DMS114 treated with DMSO at 0.1 percent for 48 hours (cell line): ENCODE measurements around the gene CDRT15L2.
"Not testable (repeated sequence)": the region's sequence is repeated elsewhere in the genome, so short reads cannot be mapped to it uniquely, and the experiment has no call there.

Experiments
- DNase-seq: peaks from one replicate; lab custom pipeline; 2025; ENCODE audit not compliant: unreplicated experiment; lab: John Stamatoyannopoulos, UW

The CDRT15L2 gene

DNA sequence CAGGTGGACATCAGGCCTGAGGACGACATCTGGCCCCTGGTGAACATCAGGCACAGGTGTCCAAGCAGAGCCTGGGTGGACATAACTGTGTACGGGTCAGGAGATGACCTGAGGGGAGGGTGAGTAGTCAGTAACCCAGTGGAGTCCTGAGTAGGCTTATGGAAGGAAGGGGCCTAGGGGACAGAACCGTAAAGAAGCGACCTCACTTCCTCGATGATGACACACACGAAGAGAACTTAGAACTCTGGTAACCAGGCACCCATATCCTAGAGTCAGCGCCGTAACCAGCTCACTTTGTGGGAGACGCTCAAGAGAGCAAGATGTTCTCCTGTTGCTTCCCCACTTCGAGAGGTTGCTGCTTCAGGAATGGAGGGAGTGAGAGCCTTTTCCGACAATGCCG is at the start of gene CDRT15L2:
Gene CDRT15L2, plus strand, starts transcription at position 301 of the 400 bp plus-strand sequence. Its CDS starts 20 bp downstream, at position 321.
- DNase-seq, result not testable (repeated sequence)

DNA sequence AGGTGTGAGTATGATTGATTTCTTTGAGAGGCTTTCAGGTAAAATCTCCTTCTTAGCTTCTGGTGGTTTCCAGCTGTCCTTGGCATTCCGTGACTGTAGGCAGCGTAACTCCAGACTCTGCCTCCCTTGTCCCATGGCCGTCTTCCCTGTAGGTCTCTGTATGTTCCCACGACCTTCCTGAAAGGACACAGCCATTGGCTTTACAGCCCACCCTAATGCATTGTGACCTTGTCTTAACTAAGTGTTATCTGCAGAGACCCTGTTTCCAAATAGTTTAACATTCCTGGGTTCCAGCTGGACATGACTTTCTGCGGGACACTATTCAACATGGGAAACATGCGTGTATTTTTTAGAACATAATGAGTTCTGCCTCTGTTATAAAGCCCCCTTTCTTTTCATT is 49.4 kb upstream of the CDRT15L2 start:
- DNase-seq, result not testable (repeated sequence)

DNA sequence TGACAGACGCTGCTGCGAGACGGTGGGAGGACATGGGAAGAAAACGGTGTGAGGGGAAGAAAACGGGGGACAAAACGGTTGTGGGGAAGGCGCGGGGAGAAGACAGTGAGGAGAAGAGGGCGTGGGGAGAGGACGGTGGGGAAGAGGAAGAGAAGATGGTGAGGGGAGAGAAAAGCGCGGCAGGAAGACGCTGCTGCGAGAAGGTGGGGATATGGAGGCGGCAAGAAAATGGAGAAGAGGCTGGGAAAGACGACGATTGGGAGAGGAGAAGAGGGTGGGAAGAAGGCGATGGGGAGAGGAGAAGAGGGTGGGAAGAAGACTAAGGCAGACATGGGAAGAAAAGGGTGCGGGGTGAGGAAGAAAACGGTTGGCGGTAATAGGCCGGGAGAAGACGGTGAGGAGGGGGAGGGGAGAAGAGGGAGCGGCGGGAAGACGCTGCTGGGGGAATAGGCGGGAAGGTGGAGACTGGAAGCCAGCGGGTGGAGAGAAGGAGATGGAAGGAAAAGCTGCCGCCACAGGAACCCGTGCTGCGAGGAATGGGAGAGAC is 46.9 kb upstream of the CDRT15L2 start:
- not testable (repeated sequence) for DNase-seq

DNA sequence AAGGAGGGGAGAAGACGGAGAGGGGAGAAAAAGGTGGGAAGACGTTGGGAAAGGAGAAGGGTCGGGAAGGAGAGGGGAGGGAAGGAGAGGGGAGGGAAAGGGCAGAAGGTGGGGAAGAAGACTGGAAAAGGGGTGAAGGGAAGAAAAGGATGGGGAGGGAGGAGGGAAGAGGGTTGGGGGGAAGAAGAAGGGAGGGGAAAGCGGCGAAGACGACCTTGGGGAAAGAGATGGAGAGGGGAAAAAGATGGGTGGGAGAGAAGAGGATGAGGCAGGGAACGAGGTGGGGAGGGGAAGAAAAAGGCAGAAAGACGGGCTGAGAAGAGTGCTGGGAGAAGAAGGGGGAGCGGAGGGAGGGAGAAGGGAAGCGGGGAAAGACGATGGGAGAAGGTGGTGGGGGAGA is 46.3 kb upstream of the CDRT15L2 start:
- not testable (repeated sequence) for DNase-seq

DNA sequence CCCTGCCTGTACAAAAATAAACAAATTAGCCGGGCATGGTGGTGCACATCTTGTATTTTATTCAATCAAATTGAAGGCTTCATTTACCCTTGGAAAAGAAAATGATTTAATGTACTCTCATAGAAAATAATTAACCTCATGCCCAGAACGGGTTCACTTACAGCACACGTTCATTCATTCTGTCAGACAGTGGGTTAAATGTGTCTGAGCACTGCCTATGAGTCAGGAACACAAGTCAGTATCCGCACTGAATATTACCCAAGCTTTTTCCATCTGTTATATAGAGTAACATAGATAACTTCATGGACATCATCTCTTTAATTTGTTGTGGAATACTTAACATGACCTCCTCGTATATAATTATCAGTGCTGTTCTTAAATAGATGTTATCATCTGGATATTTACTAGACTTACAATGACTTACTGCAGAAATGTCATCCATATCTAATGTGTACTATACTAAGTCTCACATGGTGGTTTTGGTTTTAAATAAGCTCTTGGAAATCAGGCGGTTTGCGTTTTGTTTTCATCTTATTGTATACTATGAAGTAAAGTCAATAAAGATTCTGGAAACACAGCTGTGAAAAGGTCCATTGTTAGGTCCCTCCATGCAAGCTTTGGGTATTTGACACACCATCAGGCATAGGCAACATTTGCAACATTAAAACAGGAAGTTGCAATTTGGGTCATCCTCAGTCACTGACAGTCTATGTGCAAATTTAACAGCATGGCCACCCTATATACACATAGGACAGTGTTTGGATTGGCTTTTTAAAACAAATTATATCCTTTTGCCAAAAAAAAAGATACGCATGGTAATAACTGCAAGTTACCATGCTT is 44.6 kb upstream of the CDRT15L2 start:
- DNase-seq, result not testable (repeated sequence)

DNA sequence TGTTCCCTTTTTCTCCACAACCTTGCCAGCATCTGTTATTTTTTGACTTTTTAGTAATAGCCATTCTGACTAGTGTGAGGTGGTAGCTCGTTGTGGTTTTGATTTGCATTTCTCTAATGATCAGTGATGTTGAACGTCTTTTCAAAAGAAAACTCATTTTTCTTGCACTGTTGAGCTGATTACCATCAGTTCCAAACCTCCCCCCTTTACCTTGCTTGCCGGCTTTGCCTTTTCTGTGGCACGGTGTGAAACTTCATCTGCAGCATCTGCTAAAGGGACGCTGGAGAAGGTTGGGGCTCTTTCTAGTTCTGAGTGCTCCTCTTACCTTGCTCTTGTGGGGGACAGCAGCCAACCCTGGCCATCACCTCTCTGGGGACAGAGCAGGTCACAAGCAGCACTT is 39.1 kb upstream of the CDRT15L2 start:
- DNase-seq, result not testable (repeated sequence)

GRCh38 chr17:20540865-20541264 is 38.7 kb upstream of the CDRT15L2 start:
- not testable (repeated sequence) for DNase-seq

- not testable (repeated sequence) for DNase-seq
Observed at GRCh38 chr17:20541853-20542546, 37.5 kb upstream of the CDRT15L2 start.

DNA sequence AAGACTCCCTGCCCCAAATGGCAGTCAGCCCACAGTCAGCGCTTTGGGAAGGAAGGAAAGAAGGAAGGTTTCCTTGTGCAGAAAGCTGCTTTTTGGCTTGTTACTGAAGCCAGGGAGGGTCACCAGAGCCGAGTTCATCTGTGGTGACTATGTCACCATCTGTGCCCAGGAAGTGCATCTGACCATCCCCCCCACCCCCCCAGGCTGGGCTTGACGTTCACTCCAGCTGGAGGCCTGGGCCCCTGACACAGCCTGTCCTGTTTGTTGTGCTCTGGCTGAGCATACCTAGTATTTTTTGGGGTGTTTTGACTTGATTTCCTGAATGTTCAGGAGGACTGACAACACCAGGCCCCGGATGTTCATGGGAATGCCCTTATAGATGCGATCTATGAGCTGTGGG is 31.6 kb upstream of the CDRT15L2 start:
- not testable (repeated sequence) for DNase-seq

DNA sequence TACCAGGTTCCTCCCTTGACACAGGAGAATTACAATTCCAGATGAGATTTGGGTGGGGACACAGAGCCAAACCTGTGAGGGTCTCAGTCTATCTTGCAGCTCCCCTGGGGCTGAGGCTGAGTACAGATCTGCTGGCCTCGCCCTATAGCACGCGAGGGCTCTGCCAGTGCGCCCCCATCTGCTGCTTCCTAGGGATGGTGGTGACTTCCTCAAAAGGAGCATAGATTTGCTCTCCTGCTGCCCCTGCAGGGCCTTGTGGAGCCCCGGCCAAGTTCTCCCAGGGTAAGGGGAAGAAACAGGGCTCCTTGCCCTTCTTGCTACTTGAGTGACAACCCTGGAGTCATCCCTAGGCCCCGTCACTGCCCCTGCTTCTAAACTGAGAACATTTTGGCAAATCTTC is 26.6 kb upstream of the CDRT15L2 start:
- not testable (repeated sequence) for DNase-seq

DNA sequence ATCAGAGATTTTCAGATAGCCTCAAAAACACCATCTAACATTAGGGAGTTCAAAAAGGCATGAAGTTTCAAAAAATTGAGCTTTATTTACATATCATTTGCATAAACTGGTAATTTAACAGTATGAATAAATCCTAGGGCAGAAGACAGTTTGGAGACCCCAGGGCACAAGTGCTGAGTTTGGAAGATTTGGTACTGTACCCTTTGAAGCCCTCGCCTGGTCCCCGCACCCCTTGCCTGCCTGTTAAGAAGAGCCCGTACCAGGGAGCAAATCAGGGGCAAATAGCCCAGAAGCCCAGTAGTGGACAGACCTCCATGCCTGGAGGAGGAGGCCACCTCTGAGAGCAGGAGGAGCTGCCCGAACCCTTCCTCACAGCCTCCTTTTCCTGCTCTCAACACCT is 24.8 kb upstream of the CDRT15L2 start:
- DNase-seq, result not testable (repeated sequence)

DNA sequence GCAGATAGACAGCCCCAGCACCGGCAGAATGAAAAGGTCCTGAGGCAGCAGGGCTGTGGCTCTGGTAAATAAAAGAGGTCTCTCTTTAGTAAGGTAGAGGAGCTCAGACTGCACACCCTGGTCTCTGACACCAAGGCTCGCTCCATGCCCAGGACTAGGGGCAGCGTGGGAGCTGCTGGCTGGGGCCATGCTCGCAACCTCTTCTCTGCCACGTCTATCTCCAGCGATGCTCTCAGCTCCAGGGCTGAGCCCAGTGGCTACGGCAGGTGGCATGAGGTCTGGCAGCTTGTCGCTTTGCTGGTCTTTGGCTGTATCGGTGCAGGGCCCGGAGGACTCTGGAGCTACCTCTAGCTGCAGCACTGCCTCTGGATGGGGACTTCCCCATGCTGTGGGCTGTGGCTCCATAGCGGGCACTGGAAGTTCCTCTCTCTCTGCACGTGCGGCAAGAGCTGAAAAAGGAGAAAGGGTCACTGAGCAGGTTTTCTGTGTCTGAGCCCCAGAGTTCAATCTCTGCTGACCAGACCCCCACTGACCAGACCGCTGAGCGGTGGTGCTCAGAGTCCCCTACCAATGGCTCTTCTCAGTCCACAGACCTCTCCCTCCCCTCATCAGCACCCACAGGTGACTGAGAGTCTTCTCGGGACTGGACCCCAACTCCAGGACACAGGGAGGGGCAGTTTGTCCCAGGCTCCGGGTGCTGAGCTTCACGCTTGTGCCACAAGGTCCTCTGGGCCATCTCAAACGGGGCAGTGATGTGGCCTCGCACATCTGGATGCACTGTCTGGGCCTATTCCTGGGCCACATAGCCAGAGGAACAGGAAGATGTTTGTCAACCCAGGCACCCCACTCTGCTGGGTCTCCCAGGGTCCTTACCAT is 24.2 kb upstream of the CDRT15L2 start:
- not testable (repeated sequence) for DNase-seq

GRCh38 chr17:20558096-20558495 is 21.4 kb upstream of the CDRT15L2 start:
- not testable (repeated sequence) for DNase-seq

- not testable (repeated sequence) for DNase-seq
Observed at GRCh38 chr17:20559018-20559417, 20.5 kb upstream of the CDRT15L2 start.

DNA sequence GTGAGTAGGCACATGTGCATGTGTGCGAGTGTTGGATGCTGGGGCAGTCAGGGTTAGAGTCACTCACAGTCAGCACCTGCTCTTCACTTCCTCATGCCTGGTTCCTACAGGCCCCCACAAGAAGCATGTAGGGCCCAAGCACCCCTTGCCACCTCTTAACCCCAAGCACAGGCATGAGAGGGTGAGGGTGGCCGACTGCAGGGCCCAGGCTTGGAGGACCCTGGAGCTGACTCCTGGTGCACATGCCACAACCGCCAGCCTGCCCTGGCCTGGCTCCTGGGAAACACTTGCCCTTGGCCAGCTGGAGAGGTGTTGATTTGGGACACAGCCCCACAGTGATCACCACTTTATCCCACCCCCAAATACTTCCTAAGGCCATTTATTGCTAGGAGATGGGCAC is 16.9 kb upstream of the CDRT15L2 start:
- DNase-seq, result no peak

GRCh38 chr17:20565245-20565644 is 14.3 kb upstream of the CDRT15L2 start:
- not testable (repeated sequence) for DNase-seq

DNA sequence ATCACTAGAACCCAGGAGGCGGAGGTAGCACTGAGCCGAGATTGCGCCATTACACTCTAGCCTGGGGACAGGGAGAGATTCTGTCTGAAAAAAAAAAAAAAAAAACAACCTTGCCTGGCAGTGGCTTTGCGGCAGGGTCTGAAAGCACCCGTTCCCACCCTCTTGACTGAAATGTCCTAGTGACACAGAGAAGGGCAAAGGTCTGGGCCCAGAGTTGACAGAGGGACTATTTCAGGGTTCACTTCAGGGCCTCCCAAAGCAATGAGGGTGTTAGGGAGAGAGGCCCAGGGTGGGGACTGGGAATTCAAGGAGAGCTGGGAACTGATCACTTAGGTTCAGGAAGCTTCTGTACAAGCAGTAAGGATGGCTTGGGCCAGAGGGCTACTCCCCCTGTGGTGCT is 13.8 kb upstream of the CDRT15L2 start:
- DNase-seq, result no peak

DNA sequence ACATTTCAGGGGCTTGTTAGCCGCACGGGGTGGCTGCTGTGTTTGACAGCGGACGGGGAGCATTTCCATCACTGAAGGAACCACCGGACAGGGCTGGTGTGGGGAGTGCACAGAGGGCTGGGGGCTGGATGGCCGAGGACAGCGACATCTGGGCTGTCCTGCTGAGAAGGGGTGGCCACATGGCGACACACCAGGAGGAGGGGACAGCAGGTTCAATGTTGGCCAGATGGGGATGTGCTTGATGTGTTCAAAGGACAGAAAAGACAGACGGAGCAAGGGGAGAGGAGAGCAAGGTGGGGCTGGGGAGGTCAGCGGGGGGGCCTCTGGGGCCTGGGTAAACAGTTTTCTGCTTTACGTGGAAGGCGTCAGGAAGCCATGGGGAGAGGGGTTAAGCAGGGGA is 12.8 kb upstream of the CDRT15L2 start:
- DNase-seq, result not testable (repeated sequence)

DNA sequence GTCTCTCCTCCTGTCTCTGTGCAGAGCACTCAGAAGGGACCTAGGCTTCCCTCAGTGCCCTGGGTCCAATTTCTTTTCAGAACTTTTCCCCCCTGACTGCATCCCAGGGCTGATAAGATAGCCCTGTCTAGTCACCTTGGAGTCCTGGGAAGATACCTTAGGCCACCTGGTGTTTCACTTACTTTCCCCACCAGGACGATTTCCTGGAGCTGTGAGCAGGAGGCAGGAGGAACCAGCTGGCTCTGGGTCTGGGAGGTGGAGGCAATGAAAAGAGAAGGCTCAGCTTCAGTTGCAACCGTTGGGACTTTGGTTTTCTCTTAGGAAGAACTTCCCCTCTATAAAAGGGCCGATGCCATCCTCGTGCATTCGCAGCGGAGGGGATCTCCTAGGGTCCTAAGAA is 12.1 kb upstream of the CDRT15L2 start:
- DNase-seq, result not testable (repeated sequence)

DNA sequence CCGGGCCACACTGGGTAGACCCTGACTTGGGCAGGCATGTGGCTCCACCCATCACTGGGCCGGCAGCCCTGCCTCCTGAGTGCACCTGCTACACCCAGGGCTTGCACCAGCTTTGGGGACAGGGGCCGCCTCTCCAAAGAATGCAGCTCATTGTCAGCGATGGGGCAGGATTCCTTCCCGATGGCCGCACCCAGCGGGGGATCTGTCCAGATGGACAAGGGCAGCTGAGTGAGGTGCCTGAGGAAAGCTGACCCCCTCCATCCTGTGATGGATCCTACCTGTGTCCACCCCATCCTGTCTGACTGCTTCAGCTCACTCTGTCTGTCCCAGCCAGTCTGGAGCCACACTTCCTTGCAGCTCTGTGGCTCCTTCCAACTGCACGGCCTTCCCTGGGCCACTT is 10.9 kb upstream of the CDRT15L2 start:
- DNase-seq, result not testable (repeated sequence)

GRCh38 chr17:20571653-20572052 is 7.9 kb upstream of the CDRT15L2 start:
- not testable (repeated sequence) for DNase-seq
